NCI-H146 (cell line): ENCODE results near the gene ATP11C.
A peak's percentile ranks its signal among the peaks of the same experiment; 100 is the strongest.
"Not testable (repeated sequence)": the region's sequence is repeated elsewhere in the genome, so short reads cannot be mapped to it uniquely, and the experiment has no call there.

ENCODE experiments used
- DNase-seq: peaks from one replicate; lab custom pipeline; 2025; lab: John Stamatoyannopoulos, UW

Gene ATP11C

GRCh38 chrX:139932901-139933796 is at the start of gene ATP11C:
Gene ATP11C (minus strand): TSS chrX:139933053. CDS start chrX:139932042, 1,011 bp downstream.
- peak; percentile 44 for DNase-seq

- no peak for DNase-seq
Observed at GRCh38 chrX:139974471-139974870, 41.6 kb upstream of the ATP11C start.

DNA sequence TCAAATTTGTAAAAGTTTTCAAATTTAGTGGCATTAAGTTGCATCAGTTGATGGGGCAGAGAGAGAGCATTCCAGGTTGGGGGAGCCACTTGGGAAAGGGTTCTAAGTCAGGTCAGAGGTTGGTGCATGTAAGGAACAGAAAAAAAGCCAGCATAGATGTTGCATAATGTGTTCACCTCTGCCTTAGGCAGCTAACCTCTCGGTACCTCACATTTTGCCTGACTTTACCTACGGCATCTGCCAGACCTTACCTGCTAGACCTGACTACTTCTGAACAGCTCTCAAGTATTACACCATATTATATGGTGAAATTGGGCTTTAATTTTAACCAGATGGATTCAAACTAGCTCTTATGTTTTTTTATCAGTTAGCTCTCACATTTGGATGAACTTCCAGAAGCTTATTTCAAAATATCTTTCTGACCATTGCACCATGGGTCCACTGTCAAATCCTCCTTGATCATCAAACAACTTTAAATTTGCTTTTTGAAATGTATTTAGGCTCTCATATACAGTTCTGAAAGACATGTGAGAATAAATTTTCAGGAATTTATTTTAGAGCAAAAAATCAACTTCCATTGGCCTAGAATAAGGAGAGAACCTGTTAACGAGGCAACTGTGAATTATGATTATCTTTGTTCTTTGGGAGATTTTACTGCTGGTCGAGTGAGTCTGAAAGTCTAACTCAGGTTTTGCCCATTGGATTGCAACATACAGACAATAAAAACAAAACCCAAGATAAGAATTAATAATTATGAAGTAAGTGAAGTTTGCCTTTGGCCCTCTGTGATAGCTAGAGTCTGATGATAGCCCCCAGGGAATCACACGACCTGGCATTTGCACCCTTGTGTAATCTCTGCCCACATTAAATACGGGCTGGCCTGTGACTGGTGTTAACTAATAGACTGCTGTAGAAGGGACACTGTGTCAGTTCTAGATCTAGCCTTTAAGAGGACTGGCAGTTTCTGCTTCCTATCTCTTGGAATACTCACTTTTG is 40.1 kb upstream of the ATP11C start:
- no peak for DNase-seq

- no peak for DNase-seq
Observed at GRCh38 chrX:139972113-139972512, 39.3 kb upstream of the ATP11C start.

- DNase-seq = no peak
Observed at GRCh38 chrX:139971394-139971749, 38.5 kb upstream of the ATP11C start.

- DNase-seq = no peak
Observed at GRCh38 chrX:139969286-139969685, 36.4 kb upstream of the ATP11C start.

DNA sequence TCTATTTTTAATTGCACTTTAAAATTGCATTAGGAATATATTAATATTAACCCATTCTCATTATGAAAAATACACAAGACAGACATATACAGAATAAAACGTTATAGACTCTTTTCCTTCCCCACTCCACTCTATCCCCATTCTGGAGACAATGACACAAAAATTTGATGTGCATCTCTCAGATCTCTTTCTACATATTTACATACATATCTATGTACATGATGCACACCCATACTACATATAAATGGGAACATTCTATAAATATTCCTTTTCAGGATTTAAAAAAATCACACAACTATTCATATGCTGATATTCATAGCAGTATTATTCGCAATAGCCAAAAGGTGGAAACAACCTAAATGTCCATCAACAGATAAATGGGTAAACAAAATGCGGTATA is 34.9 kb upstream of the ATP11C start:
- DNase-seq = no peak

GRCh38 chrX:139967300-139967699 is 34.4 kb upstream of the ATP11C start:
- DNase-seq = no peak

DNA sequence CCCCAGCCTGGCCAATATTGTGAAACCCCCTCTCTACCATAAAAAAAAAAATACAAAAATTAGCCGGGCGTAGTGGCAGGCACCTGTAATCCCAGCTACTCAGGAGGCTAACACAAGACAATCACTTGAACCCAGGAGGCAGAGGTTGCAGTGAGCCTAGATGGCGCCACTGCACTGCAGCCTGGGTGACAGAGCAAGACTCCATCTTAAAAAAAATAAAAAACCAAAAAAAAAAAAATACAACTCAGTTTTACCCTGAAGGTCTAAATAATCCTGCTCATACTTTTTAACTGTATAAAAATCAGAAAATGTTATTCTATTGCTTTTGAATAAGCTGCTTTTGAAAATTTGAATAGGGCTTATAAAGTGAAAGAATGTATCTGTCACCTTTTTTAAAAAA is 33.3 kb upstream of the ATP11C start:
- DNase-seq = not testable (repeated sequence)

- DNase-seq = no peak
Observed at GRCh38 chrX:139965421-139965820, 32.6 kb upstream of the ATP11C start, which contains the start of gene CXorf66. Gene CXorf66 (minus strand): TSS chrX:139965521. CDS start chrX:139965496, 25 bp downstream.

DNA sequence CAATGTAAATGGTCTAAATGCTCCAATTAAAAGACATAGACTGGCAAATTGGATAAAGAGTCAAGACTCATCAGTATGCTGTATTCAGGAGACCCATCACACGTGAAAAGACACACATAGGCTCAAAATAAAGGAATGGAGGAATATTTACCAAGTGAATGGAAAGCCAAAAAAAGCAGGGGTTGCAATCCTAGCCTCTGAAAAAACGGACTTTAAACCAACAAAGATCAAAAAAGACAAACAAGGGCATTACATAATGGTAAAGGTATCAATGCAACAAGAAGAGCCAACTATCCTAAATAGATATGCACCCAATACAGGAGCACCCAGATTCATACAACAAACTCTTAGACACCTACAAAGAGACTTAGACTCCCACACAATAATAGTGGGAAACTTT is 28.2 kb upstream of the ATP11C start:
- not testable (repeated sequence) for DNase-seq

- DNase-seq = no peak
Observed at GRCh38 chrX:139949703-139950102, 16.9 kb upstream of the ATP11C start.

GRCh38 chrX:139945075-139945474 is 12.2 kb upstream of the ATP11C start:
- DNase-seq = no peak

DNA sequence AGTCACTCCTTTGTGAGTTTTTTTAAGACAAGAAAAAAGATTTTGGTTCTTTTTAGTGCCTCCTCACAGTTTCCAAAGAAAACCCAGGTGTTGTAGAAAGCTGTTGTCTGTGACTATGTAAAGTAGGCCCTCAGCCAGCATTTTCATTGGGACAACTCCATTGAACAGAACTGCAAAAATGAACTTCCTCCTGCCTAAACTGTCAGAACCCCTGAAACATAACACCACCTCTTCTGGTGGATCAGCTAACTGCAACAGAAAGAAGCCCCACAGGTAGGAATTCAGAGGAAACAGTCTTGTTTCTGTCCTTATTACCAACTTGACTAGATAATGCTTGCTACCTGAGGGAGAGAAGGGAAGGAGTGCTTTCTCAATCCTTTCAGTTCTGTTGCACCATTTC is 3.4 kb upstream of the ATP11C start:
- DNase-seq = no peak

GRCh38 chrX:139933904-139934303 is 1.1 kb upstream of the ATP11C start:
- no peak for DNase-seq

GRCh38 chrX:139932073-139932900 is 566 bp downstream of the ATP11C start:
- peak; percentile 27 for DNase-seq

GRCh38 chrX:139931646-139932072 is 1.2 kb downstream of the ATP11C start:
- DNase-seq = no peak

GRCh38 chrX:139930916-139931645 is 1.8 kb downstream of the ATP11C start:
- no peak for DNase-seq

GRCh38 chrX:139930401-139930800 is 2.5 kb downstream of the ATP11C start:
- DNase-seq = no peak

DNA sequence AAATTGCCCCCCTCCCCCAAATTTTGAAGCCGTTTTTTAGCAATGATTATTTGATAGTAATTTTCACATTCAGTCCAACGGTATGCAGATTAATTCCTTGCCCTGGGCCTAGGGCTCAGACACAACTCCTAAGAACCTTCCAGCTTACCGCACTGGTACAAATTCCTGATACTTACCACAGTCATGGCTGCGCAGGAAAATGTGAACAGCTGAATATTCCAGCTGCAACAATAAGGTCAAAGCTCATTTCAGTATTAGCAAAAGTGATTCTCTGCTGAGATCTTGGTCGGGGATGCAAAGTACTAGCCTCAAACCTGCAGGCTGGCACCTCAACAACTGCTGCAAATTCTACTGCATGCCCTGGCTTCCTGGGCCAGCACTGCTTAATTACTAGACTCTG is 3.0 kb downstream of the ATP11C start:
- no peak for DNase-seq

GRCh38 chrX:139924696-139925095 is 8.2 kb downstream of the ATP11C start:
- no peak for DNase-seq
